H1 (cell line): ENCODE data around the gene CDHR2. TPM values are rescaled to one million over a fixed set of nuclear protein-coding genes. Genes with fewer than 3 reads are reported as not detected.
A peak's percentile ranks its signal among the peaks of the same experiment; 100 is the strongest.

ENCODE experiments used
- CTCF ChIA-PET: fragments of 300-600 bp; sonication (Branson Sonifier 250); formaldehyde crosslinking; loops from one replicate; lab custom pipeline; 2021; ENCODE audit not compliant: partially characterized antibody; lab: Charles Lee
- POLR2A ChIA-PET: fragments of 300-600 bp; sonication (Branson Sonifier 250); formaldehyde crosslinking; loops from one replicate; lab custom pipeline; 2021; ENCODE audit warnings: inconsistent platforms; ENCODE audit not compliant: partially characterized antibody; lab: Charles Lee
- DNase-seq, 2 experiments: peaks; one replicate each; pipeline versions ENCODE4 v3.0.0 to v3.0.0-alpha.2; 2010 to 2022; ENCODE audit warnings: low spot score in 2 of 2, low read depth in 1 of 2, mixed read lengths in 1 of 2
- FAIRE-seq: peaks from 2 replicates; lab custom pipeline; 2011; peaks lifted over from hg19 to GRCh38; lab: Jason Lieb, UNC
- H2AFZ ChIP-seq: 2 replicates; pipeline ENCODE4 v1.8.1; 2012; ENCODE audit warnings: low read length, inconsistent platforms
- H2AK5ac ChIP-seq: 2 replicates; pipeline ENCODE4 v1.6.1; 2013; ENCODE audit warnings: low read depth, low read length
- H2BK120ac ChIP-seq: replicated peaks from 2 replicates; pipeline ENCODE3; 2013; ENCODE audit warnings: low read depth, low read length, inconsistent platforms
- H2BK12ac ChIP-seq: 2 replicates; pipeline ENCODE4 v1.6.1; 2013; ENCODE audit warnings: low read depth, low read length
- H2BK15ac ChIP-seq: 2 replicates; pipeline ENCODE4 v1.6.1; 2013; ENCODE audit warnings: low read length
- H2BK20ac ChIP-seq: 2 replicates; pipeline ENCODE4 v1.6.1; 2013; ENCODE audit warnings: low read length
- H2BK5ac ChIP-seq: 2 replicates; pipeline ENCODE4 v1.6.1; 2013; ENCODE audit warnings: low read depth, low read length
- H3K14ac ChIP-seq: 2 replicates; pipeline ENCODE4 v1.6.1; 2013; ENCODE audit warnings: inconsistent platforms; ENCODE audit not compliant: insufficient read length
- H3K18ac ChIP-seq: 2 replicates; pipeline ENCODE4 v1.6.1; 2013; ENCODE audit warnings: low read length; ENCODE audit errors: extremely low read depth
- H3K23ac ChIP-seq: 2 replicates; pipeline ENCODE4 v1.6.1; 2013; ENCODE audit warnings: inconsistent platforms; ENCODE audit not compliant: insufficient read length
- H3K23me2 ChIP-seq: 2 replicates; pipeline ENCODE4 v1.6.1; 2013; ENCODE audit warnings: low read depth, low read length
- H3K27ac ChIP-seq: 2 replicates; pipeline ENCODE4 v1.6.1; 2011; ENCODE audit warnings: low read depth, low read length, inconsistent platforms
- H3K27me3 ChIP-seq, 4 experiments: replicated peaks in 1 of 4; 1 replicate in 1 of 4; 2 replicates in 3 of 4; pipeline versions ENCODE4 v1.6.1 to v1.8.1; 2011 to 2013; ENCODE audit warnings: low read length in 3 of 4, mild to moderate bottlenecking in 3 of 4, inconsistent platforms in 2 of 4, mixed read lengths in 2 of 4, moderate library complexity in 1 of 4; ENCODE audit not compliant: control insufficient read depth in 3 of 4, insufficient read depth in 3 of 4; ENCODE audit errors: extremely low read depth in 1 of 4
- H3K36me3 ChIP-seq, 4 experiments: 2 replicates each; pipeline versions ENCODE4 v1.6.1 to v1.8.1; 2011 to 2013; ENCODE audit warnings: mild to moderate bottlenecking in 4 of 4, low read length in 3 of 4, moderate library complexity in 2 of 4, control low read depth in 1 of 4, inconsistent platforms in 1 of 4; ENCODE audit not compliant: insufficient read depth in 4 of 4, control insufficient read depth in 2 of 4
- H3K4ac ChIP-seq: replicated peaks from 2 replicates; pipeline ENCODE3; 2013; ENCODE audit warnings: low read length, low read depth, mixed read lengths, inconsistent platforms; ENCODE audit not compliant: insufficient read length
- H3K4me1 ChIP-seq, 4 experiments: replicated peaks in 1 of 4; 1 replicate in 1 of 4; 2 replicates in 3 of 4; pipeline versions ENCODE4 v1.6.1 to v1.8.1; 2011 to 2013; ENCODE audit warnings: low read length in 3 of 4, inconsistent platforms in 2 of 4, mixed read lengths in 1 of 4; ENCODE audit not compliant: insufficient read depth in 4 of 4, control insufficient read depth in 3 of 4
- H3K4me2 ChIP-seq, 2 experiments: 2 replicates each; pipeline versions ENCODE4 v1.6.1 to v1.8.1; 2011 to 2013; ENCODE audit warnings: low read depth in 2 of 2, low read length in 2 of 2, control low read depth in 1 of 2, inconsistent platforms in 1 of 2, mild to moderate bottlenecking in 1 of 2; ENCODE audit not compliant: insufficient read depth in 1 of 2
- H3K4me3 ChIP-seq, 4 experiments: fragments of 200-600, 300-600 bp in 1 of 4; sonication (generic), shearing (Covaris generic), sonication (Bioruptor Twin) in 1 of 4; 2 replicates each; pipeline versions ENCODE4 v1.5.1 to v1.8.1; 2011 to 2016; ENCODE audit warnings: low read length in 4 of 4, low read depth in 3 of 4, control low read depth in 2 of 4, inconsistent platforms in 2 of 4, mild to moderate bottlenecking in 2 of 4, mixed read lengths in 1 of 4, moderate library complexity in 1 of 4; ENCODE audit not compliant: insufficient read depth in 2 of 4; ENCODE audit errors: extremely low read depth in 1 of 4
- H3K56ac ChIP-seq: replicated peaks from 2 replicates; pipeline ENCODE3; 2013; ENCODE audit warnings: low read depth, mild to moderate bottlenecking, mixed read lengths, low read length, inconsistent platforms; ENCODE audit not compliant: insufficient read length
- H3K79me1 ChIP-seq: 2 replicates; pipeline ENCODE4 v1.6.1; 2013; ENCODE audit warnings: low read depth, low read length, control low read depth
- H3K79me2 ChIP-seq, 2 experiments: 2 replicates each; pipeline versions ENCODE4 v1.6.1 to v1.8.1; 2012 to 2013; ENCODE audit warnings: low read length in 2 of 2, mild to moderate bottlenecking in 2 of 2, inconsistent platforms in 1 of 2; ENCODE audit not compliant: insufficient read depth in 2 of 2, control insufficient read depth in 1 of 2
- H3K9ac ChIP-seq, 4 experiments: replicated peaks in 1 of 4; 1 replicate in 1 of 4; 2 replicates in 3 of 4; pipeline versions ENCODE4 v1.6.1 to v1.8.1; 2011 to 2013; ENCODE audit warnings: low read depth in 3 of 4, low read length in 3 of 4, control low read depth in 2 of 4, mild to moderate bottlenecking in 2 of 4, moderate library complexity in 2 of 4, inconsistent platforms in 1 of 4; ENCODE audit errors: extremely low read depth in 1 of 4
- H3K9me3 ChIP-seq, 2 experiments: 2 replicates each; pipeline versions ENCODE4 v1.6.1 to v1.8.1; 2012 to 2013; ENCODE audit warnings: mild to moderate bottlenecking in 2 of 2, moderate library complexity in 2 of 2, control low read depth in 1 of 2, inconsistent platforms in 1 of 2, low read depth in 1 of 2, low read length in 1 of 2, mixed read lengths in 1 of 2; ENCODE audit not compliant: insufficient read depth in 2 of 2
- H4K20me1 ChIP-seq, 2 experiments: replicated peaks in 1 of 2; 2 replicates each; pipeline versions ENCODE3 to v1.8.1; 2011 to 2013; ENCODE audit warnings: inconsistent platforms in 2 of 2, low read length in 2 of 2, mild to moderate bottlenecking in 1 of 2; ENCODE audit not compliant: insufficient read depth in 2 of 2, control insufficient read depth in 1 of 2
- H4K5ac ChIP-seq: 2 replicates; pipeline ENCODE4 v1.6.1; 2013; ENCODE audit warnings: low read length, low read depth, mixed read lengths, inconsistent platforms; ENCODE audit not compliant: insufficient read length
- H4K8ac ChIP-seq: 2 replicates; pipeline ENCODE4 v1.8.0; 2013; ENCODE audit warnings: mild to moderate bottlenecking, moderate library complexity, low read length, inconsistent platforms; ENCODE audit not compliant: insufficient read depth; ENCODE audit errors: extremely low read depth
- H4K91ac ChIP-seq: replicated peaks from 2 replicates; pipeline ENCODE3; 2013; ENCODE audit warnings: low read length, mixed read lengths, inconsistent platforms; ENCODE audit not compliant: insufficient read length
- BCL11A ChIP-seq, 2 experiments: IDR thresholded peaks; one replicate each; pipeline ENCODE4 v1.6.1; 2011; ENCODE audit warnings: low read depth in 2 of 2, low read length in 2 of 2, mild to moderate bottlenecking in 2 of 2
- CREB1 ChIP-seq: IDR thresholded peaks from 2 replicates; pipeline ENCODE4 v1.6.1; 2012; ENCODE audit warnings: inconsistent platforms
- GABPA ChIP-seq: IDR thresholded peaks from 2 replicates; pipeline ENCODE4 v1.6.1; 2011; ENCODE audit warnings: mild to moderate bottlenecking, low read length, moderate library complexity, borderline replicate concordance; ENCODE audit not compliant: insufficient read depth
- NANOG ChIP-seq: IDR thresholded peaks from 2 replicates; pipeline ENCODE4 v1.6.1; 2011; ENCODE audit warnings: low read length, low read depth, mild to moderate bottlenecking, inconsistent platforms; ENCODE audit not compliant: insufficient read depth, poor library complexity, severe bottlenecking
- RFX5 ChIP-seq: IDR thresholded peaks from 2 replicates; pipeline ENCODE4 v1.6.1; 2011; ENCODE audit warnings: low read depth, low read length, improper control_type of control experiment, borderline replicate concordance
- SP1 ChIP-seq: IDR thresholded peaks from 2 replicates; pipeline ENCODE4 v1.6.1; 2011; ENCODE audit warnings: low read depth, low read length
- SUZ12 ChIP-seq: fragments of 200-600 bp; sonication (generic); IDR thresholded peaks from 2 replicates; pipeline ENCODE4 v1.6.1; 2012; ENCODE audit warnings: mild to moderate bottlenecking, inconsistent platforms, low read length, moderate library complexity, mixed read lengths
- WGBS, 2 experiments: shearing (Covaris generic) in 1 of 2; methylation state at CpG; one replicate each; pipeline versions ENCODE4 v1.1.6 to v1.1.7; 2013 to 2015; ENCODE audit warnings: low lambda C conversion rate in 2 of 2, mixed read lengths in 2 of 2, inconsistent platforms in 1 of 2, low coverage in 1 of 2, missing lambda C conversion rate in 1 of 2; ENCODE audit not compliant: insufficient replicate concordance in 2 of 2, insufficient coverage in 1 of 2, insufficient read length in 1 of 2; ENCODE audit errors: extremely low coverage in 1 of 2, missing lambda C conversion rate in 1 of 2; 5-methylcytosine and 5-hydroxymethylcytosine counted together
- polyA plus RNA-seq, 7 experiments: library from polyadenylated mRNA; depleted of rRNA in 3 of 7; stranded (reverse) in 5 of 7; unstranded in 2 of 7; fragments of >200 nt in 5 of 7; fragments of 200-250 nt in 2 of 7; gene quantifications; 1 replicate in 5 of 7; 2 replicates in 1 of 7; 4 replicates in 1 of 7; pipeline versions ENCODE4 v1.2.1 to v1.2.3, GENCODE V29; 2011 to 2013; ENCODE audit warnings: missing spikeins in 2 of 7, mixed read lengths in 2 of 7
- total RNA-seq: library from RNA; stranded (reverse); fragmentation: NEBNext Ultra II Directional; extraction: Animal tissue kit (Norgen Biotek cat#: 25700); gene quantifications from 2 replicates; pipeline ENCODE4 v1.2.1, GENCODE V29; 2021

The CDHR2 gene
- total and polyA plus RNA-seq, 2 of the 8 experiments (the other 6 are each of a cell fraction or from before 2014, with no cell fraction given) = 0.02 to 0.43 TPM

DNA sequence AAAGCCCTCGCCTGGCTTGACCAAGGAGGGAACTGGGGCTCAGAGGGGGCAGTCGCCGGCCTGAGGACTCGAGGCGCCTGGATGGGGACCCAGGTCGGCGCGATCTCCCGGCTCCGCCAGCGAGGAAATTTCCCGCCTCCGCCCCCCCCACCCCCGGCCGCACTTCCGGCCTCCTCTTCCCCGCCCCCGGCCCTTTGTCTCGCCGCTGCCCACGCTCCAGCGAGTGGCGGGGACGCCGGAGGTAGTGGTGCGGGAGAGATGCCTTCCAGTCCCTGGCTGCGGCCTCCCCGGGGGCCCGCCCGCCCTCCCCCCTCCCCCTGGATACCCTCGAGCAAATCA lies 61.3 kb downstream of the CDHR2 start:
- no peak overlapping the region for H4K91ac ChIP-seq
- DNase-seq (no peak), FAIRE-seq (no peak)
- no peaks in the 10 kb centered on the region for H3K79me2 ChIP-seq
- H2BK20ac ChIP-seq = no peak overlapping the region
- no peaks in the 10 kb centered on the region for H3K79me1 ChIP-seq
- H3K9me3 ChIP-seq = no peaks in the 10 kb centered on the region
- no peak overlapping the region for H3K9ac ChIP-seq
- H2BK5ac ChIP-seq = no peak overlapping the region
- peaks cover 0 to 8% (median 5%) of the 10 kb centered on the region in 4 experiments; a peak in 5 of 7 replicates for H3K4me1 ChIP-seq
- H3K4me3 ChIP-seq = peak overlapping the region; percentile 42 to 65 (median 44)
- no peak overlapping the region for H3K27ac ChIP-seq
- no peak overlapping the region; the same call in 1 of the 2 replicates for H3K18ac ChIP-seq
- 0% methylated on average over 1 of the region's 31 CpGs; no CpG with 5 or more reads in 1 of the 2 experiments for WGBS, 2 experiments
- H2BK12ac ChIP-seq = no peak overlapping the region
- no peak overlapping the region for H2BK120ac ChIP-seq
- ChIA-PET POLR2A (no interaction called here), CTCF (interaction anchor here (1.0 to 1.9 kb wide), 2 partner anchors 11 to 14 kb away, joined by 3 to 5 read pairs; no protein-coding TSS in a partner anchor)
- H3K4me2 ChIP-seq = peak overlapping the region; percentile 87 to 93
- no peak overlapping the region for H2AFZ ChIP-seq
- no peak overlapping the region for H2BK15ac ChIP-seq
- no peaks in the 10 kb centered on the region for H3K36me3 ChIP-seq
- H4K5ac ChIP-seq = no peak overlapping the region
- H3K23me2 ChIP-seq = peaks cover 8% of the 10 kb centered on the region
- peaks cover 5 to 8% of the 10 kb centered on the region in 2 experiments for H4K20me1 ChIP-seq
- no peak overlapping the region for H3K14ac ChIP-seq
- H3K56ac ChIP-seq = no peak overlapping the region
- peaks cover 0 to 14% (median 10%) of the 10 kb centered on the region in 4 experiments; a peak in 5 of 7 replicates for H3K27me3 ChIP-seq
- TF ChIP-seq GABPA (no peak), RFX5 (no peak), NANOG (no peak), BCL11A (IDR thresholded peaks at IDR 0.05; ENCODE audit: low read depth in 2 of 2, low read length in 2 of 2) (no peak), CREB1 (no peak), SP1 (no peak), SUZ12 (no peak)
- H2AK5ac ChIP-seq = no peak overlapping the region
- no peak overlapping the region for H3K4ac ChIP-seq
- no peak overlapping the region for H4K8ac ChIP-seq
- H3K23ac ChIP-seq = no peak overlapping the region
